ENCODE data around the gene WSCD2.

DNA sequence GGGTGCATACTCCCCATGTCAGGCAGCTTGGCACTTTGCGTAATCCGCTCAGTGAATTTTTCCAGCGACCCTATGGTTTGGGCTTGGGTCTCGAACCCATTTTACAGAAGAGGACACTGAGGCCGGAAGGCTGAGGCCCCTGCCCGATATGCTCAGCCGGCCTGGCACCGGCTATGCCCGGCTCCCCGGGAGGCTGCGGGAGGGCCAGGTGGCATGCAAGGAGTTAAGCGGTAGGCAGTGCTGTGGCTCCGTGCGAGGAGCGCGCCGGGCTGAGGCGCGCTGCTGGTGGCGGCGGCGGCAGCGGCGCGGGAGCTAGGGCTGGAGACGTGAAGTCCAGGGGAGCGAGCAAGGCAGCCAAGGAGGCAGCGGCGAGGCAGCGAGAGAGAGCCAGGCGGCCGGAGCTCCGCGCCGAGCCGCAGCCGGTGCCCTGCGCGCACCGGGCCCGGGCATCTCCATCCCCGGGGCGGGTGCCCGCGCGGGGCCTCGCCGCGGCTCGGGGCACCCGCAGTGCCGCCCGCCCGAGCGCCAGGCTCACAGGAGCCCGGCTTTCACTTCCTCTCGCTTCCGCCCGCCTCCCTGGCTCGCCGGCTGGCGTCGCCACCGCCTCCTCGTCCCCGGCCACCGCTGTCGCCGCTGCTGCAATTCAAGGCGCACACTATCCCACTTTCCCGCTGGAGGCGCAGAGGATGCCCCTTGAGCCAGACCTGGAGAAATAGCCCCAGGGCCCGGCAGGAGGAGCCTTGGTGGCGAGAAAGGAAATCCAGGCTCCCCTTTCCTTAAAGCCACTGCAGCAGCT lies at the start of gene WSCD2:
- TF ChIP-seq, protein P1, sequence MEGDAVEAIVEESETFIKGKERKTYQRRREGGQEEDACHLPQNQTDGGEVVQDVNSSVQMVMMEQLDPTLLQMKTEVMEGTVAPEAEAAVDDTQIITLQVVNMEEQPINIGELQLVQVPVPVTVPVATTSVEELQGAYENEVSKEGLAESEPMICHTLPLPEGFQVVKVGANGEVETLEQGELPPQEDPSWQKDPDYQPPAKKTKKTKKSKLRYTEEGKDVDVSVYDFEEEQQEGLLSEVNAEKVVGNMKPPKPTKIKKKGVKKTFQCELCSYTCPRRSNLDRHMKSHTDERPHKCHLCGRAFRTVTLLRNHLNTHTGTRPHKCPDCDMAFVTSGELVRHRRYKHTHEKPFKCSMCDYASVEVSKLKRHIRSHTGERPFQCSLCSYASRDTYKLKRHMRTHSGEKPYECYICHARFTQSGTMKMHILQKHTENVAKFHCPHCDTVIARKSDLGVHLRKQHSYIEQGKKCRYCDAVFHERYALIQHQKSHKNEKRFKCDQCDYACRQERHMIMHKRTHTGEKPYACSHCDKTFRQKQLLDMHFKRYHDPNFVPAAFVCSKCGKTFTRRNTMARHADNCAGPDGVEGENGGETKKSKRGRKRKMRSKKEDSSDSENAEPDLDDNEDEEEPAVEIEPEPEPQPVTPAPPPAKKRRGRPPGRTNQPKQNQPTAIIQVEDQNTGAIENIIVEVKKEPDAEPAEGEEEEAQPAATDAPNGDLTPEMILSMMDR (IDR thresholded peaks at IDR 0.05) = peak in 1 of 3 experiments; percentile 7
- no peak for TF ChIP-seq POLR2A (IDR thresholded peaks at IDR 0.05)
